ENCODE data around the gene FAH. TPM values are rescaled to one million over a fixed set of nuclear protein-coding genes. Genes with fewer than 3 reads are reported as not detected.

FAH gene
- total and polyA plus RNA-seq, 2 experiments from 2014 or later, result 16.3 to 20.3 TPM

DNA sequence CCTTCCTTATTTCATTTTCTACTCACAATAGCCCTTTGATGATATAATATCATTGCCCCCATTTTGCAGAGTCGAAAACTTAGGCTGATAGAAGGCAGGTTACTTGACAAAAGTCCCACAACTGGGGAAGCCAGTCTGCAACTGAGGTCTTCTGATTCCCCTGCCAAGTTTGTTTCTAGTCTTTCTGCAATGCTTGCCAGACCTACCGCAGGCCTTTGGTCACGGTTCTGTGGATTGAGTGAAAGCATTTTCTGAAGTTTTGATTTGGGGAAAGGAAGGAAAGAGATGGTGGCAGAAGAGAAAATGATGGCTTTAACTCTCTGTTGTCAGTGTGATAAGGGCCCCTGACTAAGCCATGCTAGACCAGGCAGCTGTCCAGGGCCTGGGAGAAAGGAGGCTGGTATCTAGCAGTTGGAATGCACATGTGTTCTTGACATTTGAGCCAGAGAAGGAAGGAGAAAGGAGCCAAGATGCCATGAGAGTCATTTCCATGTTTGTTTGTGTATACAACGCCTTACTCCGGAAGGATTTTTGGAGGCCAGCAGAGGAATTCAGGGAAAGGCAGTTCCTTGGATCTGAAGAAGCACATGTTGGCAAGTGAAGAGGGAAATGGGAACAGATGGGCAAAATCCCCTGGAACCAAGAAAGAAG is 29.9 kb downstream of the FAH start:
- no peak for DNase-seq (ENCODE audit: low spot score)
- H3K79me2 ChIP-seq (replicated peaks; ENCODE audit: insufficient read depth), result no peaks in the 10 kb centered on the region
- H3F3A ChIP-seq (replicated peaks; ENCODE audit: low read depth), result no peaks in the 10 kb centered on the region
- ATAC-seq, result no peak
- no peak overlapping the region for H3K4me3 ChIP-seq
- no peaks in the 10 kb centered on the region for H3K4me1 ChIP-seq (ENCODE audit: insufficient read depth)
- no peaks in the 10 kb centered on the region for H3K9me2 ChIP-seq (ENCODE audit: insufficient read depth)
- H3K27ac ChIP-seq (ENCODE audit: low read depth), result no peak overlapping the region
- no peak overlapping the region for H3K27ac Mint-ChIP-seq
- TF ChIP-seq EZH2phosphoT487 (IDR thresholded peaks at IDR 0.05; ENCODE audit: unreplicated experiment) (no peak), NANOG (IDR thresholded peaks at IDR 0.05; ENCODE audit: borderline replicate concordance) (no peak), CREB1 (CRISPR knock-in tag; IDR thresholded peaks at IDR 0.05; ENCODE audit: low read depth) (no peak), POLR2AphosphoS5 (IDR thresholded peaks at IDR 0.05; ENCODE audit: low read depth) (no peak), STAT1 (IDR thresholded peaks at IDR 0.05; ENCODE audit: unreplicated experiment) (no peak), ZNF331 (CRISPR knock-in tag; IDR thresholded peaks at IDR 0.05; ENCODE audit: low read depth) (no peak), JUNB (IDR thresholded peaks at IDR 0.05; ENCODE audit: unreplicated experiment) (no peak), EZH2 (IDR thresholded peaks at IDR 0.05; ENCODE audit: low read depth, unreplicated experiment) (no peak), ZNF114 (CRISPR knock-in tag; IDR thresholded peaks at IDR 0.05) (no peak)
- TF ChIP-seq, protein P1, sequence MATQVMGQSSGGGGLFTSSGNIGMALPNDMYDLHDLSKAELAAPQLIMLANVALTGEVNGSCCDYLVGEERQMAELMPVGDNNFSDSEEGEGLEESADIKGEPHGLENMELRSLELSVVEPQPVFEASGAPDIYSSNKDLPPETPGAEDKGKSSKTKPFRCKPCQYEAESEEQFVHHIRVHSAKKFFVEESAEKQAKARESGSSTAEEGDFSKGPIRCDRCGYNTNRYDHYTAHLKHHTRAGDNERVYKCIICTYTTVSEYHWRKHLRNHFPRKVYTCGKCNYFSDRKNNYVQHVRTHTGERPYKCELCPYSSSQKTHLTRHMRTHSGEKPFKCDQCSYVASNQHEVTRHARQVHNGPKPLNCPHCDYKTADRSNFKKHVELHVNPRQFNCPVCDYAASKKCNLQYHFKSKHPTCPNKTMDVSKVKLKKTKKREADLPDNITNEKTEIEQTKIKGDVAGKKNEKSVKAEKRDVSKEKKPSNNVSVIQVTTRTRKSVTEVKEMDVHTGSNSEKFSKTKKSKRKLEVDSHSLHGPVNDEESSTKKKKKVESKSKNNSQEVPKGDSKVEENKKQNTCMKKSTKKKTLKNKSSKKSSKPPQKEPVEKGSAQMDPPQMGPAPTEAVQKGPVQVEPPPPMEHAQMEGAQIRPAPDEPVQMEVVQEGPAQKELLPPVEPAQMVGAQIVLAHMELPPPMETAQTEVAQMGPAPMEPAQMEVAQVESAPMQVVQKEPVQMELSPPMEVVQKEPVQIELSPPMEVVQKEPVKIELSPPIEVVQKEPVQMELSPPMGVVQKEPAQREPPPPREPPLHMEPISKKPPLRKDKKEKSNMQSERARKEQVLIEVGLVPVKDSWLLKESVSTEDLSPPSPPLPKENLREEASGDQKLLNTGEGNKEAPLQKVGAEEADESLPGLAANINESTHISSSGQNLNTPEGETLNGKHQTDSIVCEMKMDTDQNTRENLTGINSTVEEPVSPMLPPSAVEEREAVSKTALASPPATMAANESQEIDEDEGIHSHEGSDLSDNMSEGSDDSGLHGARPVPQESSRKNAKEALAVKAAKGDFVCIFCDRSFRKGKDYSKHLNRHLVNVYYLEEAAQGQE (IDR thresholded peaks at IDR 0.05; ENCODE audit: unreplicated experiment), result no peak
- TF ChIP-seq, protein P2, sequence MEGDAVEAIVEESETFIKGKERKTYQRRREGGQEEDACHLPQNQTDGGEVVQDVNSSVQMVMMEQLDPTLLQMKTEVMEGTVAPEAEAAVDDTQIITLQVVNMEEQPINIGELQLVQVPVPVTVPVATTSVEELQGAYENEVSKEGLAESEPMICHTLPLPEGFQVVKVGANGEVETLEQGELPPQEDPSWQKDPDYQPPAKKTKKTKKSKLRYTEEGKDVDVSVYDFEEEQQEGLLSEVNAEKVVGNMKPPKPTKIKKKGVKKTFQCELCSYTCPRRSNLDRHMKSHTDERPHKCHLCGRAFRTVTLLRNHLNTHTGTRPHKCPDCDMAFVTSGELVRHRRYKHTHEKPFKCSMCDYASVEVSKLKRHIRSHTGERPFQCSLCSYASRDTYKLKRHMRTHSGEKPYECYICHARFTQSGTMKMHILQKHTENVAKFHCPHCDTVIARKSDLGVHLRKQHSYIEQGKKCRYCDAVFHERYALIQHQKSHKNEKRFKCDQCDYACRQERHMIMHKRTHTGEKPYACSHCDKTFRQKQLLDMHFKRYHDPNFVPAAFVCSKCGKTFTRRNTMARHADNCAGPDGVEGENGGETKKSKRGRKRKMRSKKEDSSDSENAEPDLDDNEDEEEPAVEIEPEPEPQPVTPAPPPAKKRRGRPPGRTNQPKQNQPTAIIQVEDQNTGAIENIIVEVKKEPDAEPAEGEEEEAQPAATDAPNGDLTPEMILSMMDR (conservative IDR thresholded peaks at IDR 0.05; ENCODE audit: low read depth in 2 of 2), result no peak
- no peaks in the 10 kb centered on the region for H3K4me1 Mint-ChIP-seq
- H3K27me3 ChIP-seq (ENCODE audit: insufficient read depth), result no peaks in the 10 kb centered on the region
- no peaks in the 10 kb centered on the region for H3K27me3 Mint-ChIP-seq (ENCODE audit: insufficient read depth, low read depth, poor library complexity)
- peaks cover 26% of the 10 kb centered on the region for H3K36me3 Mint-ChIP-seq (ENCODE audit: low read depth)
- no peaks in the 10 kb centered on the region for H4K20me1 ChIP-seq (replicated peaks; ENCODE audit: insufficient read depth)
- H3K9me3 Mint-ChIP-seq, result no peaks in the 10 kb centered on the region
- no peak overlapping the region for H3K4me2 ChIP-seq
- no peaks in the 10 kb centered on the region; the same call in 1 of the 2 replicates for H3K36me3 ChIP-seq (ENCODE audit: insufficient read depth)
- H3K4me3 Mint-ChIP-seq, result no peak overlapping the region
- H2AFZ ChIP-seq, result no peak overlapping the region
